Measurements from ENCODE around the gene DICER1.

Gene DICER1

DNA sequence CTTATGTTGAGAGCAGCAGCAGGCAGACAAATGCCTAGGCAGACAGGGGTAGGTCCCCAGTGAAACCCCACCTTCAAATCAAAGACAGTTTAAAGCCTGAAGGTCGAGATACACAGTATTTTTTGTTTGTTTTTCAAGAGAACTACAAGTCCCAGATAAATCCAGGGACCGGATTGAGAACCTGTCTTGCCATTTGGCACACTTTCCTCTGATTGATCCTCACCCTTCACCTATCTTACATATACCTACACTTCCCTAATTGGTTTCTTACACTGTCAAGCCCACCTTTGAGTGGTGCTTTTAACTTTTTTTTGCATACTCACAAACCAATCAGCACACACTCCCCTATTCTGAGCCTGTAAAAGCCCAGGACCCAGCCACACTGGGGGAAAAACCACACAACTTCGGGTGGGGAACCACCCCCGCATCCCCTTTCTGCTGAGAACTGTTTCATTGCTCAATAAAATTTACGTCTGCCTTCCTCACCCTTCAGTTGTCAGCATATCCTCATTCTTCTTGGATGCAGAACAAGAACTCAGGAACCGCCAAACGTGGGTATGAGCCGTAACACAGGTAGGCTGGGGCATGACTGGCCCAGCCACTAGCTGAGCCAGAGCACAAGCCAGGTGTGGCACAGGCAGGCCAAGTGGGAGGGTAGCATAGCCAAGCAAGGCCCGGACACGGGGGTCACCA is 11.1 kb downstream of the DICER1 start (continued):
- TF ChIP-seq CREB5 (CRISPR knock-in tag; IDR thresholded peaks at IDR 0.05; ENCODE audit: low read depth): no peak
- no peak for TF ChIP-seq ZC3H10 (CRISPR knock-in tag; IDR thresholded peaks at IDR 0.05)

GRCh38 chr14:95144849-95145248 is 12.5 kb downstream of the DICER1 start:
- TF ChIP-seq TOX (CRISPR knock-in tag; IDR thresholded peaks at IDR 0.05; ENCODE audit: borderline replicate concordance): no peak
- no peak for TF ChIP-seq ZC3H10 (CRISPR knock-in tag; IDR thresholded peaks at IDR 0.05)
- TF ChIP-seq ZFP30 (CRISPR knock-in tag; IDR thresholded peaks at IDR 0.05): no peak
- TF ChIP-seq GLIS3 (CRISPR knock-in tag; IDR thresholded peaks at IDR 0.05): no peak
- TF ChIP-seq, protein P1, sequence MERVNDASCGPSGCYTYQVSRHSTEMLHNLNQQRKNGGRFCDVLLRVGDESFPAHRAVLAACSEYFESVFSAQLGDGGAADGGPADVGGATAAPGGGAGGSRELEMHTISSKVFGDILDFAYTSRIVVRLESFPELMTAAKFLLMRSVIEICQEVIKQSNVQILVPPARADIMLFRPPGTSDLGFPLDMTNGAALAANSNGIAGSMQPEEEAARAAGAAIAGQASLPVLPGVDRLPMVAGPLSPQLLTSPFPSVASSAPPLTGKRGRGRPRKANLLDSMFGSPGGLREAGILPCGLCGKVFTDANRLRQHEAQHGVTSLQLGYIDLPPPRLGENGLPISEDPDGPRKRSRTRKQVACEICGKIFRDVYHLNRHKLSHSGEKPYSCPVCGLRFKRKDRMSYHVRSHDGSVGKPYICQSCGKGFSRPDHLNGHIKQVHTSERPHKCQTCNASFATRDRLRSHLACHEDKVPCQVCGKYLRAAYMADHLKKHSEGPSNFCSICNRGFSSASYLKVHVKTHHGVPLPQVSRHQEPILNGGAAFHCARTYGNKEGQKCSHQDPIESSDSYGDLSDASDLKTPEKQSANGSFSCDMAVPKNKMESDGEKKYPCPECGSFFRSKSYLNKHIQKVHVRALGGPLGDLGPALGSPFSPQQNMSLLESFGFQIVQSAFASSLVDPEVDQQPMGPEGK (CRISPR knock-in tag; IDR thresholded peaks at IDR 0.05; ENCODE audit: borderline replicate concordance): no peak
- TF ChIP-seq CSDC2 (CRISPR knock-in tag; IDR thresholded peaks at IDR 0.05): no peak
- TF ChIP-seq RARB (CRISPR knock-in tag; IDR thresholded peaks at IDR 0.05): no peak
- TF ChIP-seq ZNF8 (CRISPR knock-in tag; IDR thresholded peaks at IDR 0.05): no peak
- no peak for TF ChIP-seq SNAI2 (CRISPR knock-in tag; IDR thresholded peaks at IDR 0.05)
- ATAC-seq: no peak

DNA sequence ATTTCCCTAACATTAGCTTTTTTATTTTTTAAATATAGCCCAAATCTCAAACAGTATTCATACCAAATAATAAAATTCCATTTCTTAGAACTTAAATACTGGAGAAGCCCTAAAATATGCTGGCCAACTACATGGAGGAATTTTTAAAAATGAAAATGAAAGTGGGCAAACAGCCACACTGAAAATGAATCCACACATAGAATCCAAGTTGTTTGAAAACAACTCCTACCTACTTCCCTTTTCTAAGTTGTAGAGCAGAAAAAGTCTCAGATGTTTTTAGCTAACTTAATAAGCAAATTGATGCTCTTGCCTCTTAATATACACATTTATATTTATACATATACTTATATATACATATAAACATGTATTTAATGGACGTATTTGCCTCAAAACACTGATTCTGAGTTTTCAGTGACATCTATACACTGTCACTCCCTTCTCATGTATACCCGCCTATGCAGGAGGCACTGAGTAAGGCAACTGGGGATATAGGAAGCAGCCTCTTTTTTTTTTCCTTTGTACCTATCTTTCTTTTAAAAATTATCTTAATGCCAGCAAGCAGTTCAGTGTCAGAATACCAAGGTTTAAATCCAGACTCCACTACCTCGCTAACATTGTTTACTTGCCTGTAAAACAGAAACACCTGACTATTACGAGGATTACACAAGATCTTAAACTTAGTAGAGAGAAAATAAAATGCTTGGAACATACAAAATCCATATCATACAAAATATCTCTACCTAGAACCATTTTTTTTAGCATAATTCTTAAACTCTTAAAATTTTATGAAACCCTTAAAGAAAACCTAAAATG is 13.3 kb downstream of the DICER1 start:
- TF ChIP-seq TSHZ2 (CRISPR knock-in tag; IDR thresholded peaks at IDR 0.05) (no peak), ZC3H10 (CRISPR knock-in tag; IDR thresholded peaks at IDR 0.05) (no peak), ZNF565 (CRISPR knock-in tag; conservative IDR thresholded peaks at IDR 0.05; ENCODE audit: low read depth) (no peak), ISL1 (CRISPR knock-in tag; IDR thresholded peaks at IDR 0.05) (no peak), ZNF70 (CRISPR knock-in tag; IDR thresholded peaks at IDR 0.05) (no peak)
- no peak for ATAC-seq

DNA sequence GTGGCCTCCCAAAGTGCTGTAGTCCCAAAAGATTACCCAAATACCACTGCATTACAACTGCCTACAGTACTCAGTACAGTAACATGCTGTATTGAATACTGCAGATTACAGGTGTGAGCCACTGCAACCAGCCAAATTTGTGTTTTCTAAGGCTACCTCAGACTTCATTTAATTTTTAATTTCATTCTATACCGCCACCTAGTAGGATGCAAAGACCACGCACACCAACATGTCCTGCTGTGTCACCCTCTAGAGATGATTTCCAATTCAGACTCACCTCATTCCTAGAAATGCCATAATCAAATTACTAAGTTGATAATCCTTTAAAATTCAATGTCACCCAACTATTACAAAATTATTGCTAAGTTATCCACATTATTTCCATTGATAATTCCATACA is 15.1 kb downstream of the DICER1 start:
- no peak; the same call in 2 of the 3 replicates for ATAC-seq
- TF ChIP-seq PPARA (CRISPR knock-in tag; IDR thresholded peaks at IDR 0.05; ENCODE audit: borderline replicate concordance) (no peak), ZFP30 (CRISPR knock-in tag; IDR thresholded peaks at IDR 0.05) (no peak), ARNTL (CRISPR knock-in tag; IDR thresholded peaks at IDR 0.05; ENCODE audit: borderline replicate concordance, low read depth) (no peak), ISL1 (CRISPR knock-in tag; IDR thresholded peaks at IDR 0.05) (no peak), GLIS3 (CRISPR knock-in tag; IDR thresholded peaks at IDR 0.05) (no peak), SNAI2 (CRISPR knock-in tag; IDR thresholded peaks at IDR 0.05) (no peak), OSR1 (CRISPR knock-in tag; IDR thresholded peaks at IDR 0.05) (no peak), TOX (CRISPR knock-in tag; IDR thresholded peaks at IDR 0.05; ENCODE audit: borderline replicate concordance) (no peak), ZNF70 (CRISPR knock-in tag; IDR thresholded peaks at IDR 0.05) (no peak), CREB5 (CRISPR knock-in tag; IDR thresholded peaks at IDR 0.05; ENCODE audit: low read depth) (no peak)
- TF ChIP-seq, protein P2, sequence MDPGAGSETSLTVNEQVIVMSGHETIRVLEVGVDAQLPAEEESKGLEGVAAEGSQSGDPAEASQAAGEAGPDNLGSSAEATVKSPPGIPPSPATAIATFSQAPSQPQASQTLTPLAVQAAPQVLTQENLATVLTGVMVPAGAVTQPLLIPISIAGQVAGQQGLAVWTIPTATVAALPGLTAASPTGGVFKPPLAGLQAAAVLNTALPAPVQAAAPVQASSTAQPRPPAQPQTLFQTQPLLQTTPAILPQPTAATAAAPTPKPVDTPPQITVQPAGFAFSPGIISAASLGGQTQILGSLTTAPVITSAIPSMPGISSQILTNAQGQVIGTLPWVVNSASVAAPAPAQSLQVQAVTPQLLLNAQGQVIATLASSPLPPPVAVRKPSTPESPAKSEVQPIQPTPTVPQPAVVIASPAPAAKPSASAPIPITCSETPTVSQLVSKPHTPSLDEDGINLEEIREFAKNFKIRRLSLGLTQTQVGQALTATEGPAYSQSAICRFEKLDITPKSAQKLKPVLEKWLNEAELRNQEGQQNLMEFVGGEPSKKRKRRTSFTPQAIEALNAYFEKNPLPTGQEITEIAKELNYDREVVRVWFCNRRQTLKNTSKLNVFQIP (CRISPR knock-in tag; IDR thresholded peaks at IDR 0.05; ENCODE audit: borderline replicate concordance, low read depth): no peak
- TF ChIP-seq, protein P3, sequence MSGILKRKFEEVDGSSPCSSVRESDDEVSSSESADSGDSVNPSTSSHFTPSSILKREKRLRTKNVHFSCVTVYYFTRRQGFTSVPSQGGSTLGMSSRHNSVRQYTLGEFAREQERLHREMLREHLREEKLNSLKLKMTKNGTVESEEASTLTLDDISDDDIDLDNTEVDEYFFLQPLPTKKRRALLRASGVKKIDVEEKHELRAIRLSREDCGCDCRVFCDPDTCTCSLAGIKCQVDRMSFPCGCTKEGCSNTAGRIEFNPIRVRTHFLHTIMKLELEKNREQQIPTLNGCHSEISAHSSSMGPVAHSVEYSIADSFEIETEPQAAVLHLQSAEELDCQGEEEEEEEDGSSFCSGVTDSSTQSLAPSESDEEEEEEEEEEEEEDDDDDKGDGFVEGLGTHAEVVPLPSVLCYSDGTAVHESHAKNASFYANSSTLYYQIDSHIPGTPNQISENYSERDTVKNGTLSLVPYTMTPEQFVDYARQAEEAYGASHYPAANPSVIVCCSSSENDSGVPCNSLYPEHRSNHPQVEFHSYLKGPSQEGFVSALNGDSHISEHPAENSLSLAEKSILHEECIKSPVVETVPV (CRISPR knock-in tag; IDR thresholded peaks at IDR 0.05): no peak
- TF ChIP-seq, protein P1 (CRISPR knock-in tag; IDR thresholded peaks at IDR 0.05; ENCODE audit: borderline replicate concordance): no peak

Measured in SK-N-SH treated with all-trans-retinoic acid at 6 μM for 48 hours (cell line).